SK-N-MC (cell line): ENCODE results near the gene STX17.

ENCODE experiments used
- EZH2 ChIP-seq: fragments of 200-600 bp; sonication (generic); IDR thresholded peaks from one replicate; pipeline ENCODE4 v1.6.1; 2017; ENCODE audit warnings: antibody characterized with exemption
- POLR2AphosphoS5 ChIP-seq: IDR thresholded peaks from 2 replicates; pipeline ENCODE4 v1.6.1; 2012; ENCODE audit warnings: mild to moderate bottlenecking, low read depth, low read length, borderline replicate concordance

DNA sequence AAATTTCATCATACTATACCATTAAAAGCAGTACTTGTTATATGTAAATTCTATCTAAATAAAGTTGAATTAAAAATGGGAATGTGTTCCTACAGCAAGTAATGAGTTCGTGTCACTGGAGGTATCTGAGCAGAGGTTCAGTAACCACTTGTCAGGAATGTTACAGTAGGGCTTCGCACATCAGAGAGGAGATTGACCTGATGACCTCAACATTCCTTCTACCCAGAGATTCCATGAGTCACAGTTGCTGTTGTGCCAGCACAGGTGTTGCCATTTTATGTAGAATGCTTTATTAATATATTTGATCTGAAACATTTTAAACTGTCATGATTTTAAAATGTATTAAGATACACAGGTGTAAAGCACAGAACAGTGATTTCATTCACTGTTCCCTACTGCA lies 60.3 kb downstream of the STX17 start:
- TF ChIP-seq POLR2AphosphoS5 (no peak), EZH2 (no peak)
